GM21529 (cell line): ENCODE data around the gene ZNF442.
"Not testable (repeated sequence)": the region's sequence is repeated elsewhere in the genome, so short reads cannot be mapped to it uniquely, and the experiment has no call there.

Source experiments
- ATAC-seq: cut with Tn5 transposase; IDR thresholded peaks from one replicate; pipeline ENCODE4 v1.9.1; 2021; ENCODE audit not compliant: unreplicated experiment

ZNF442 gene

GRCh38 chr19:12331211-12331941 lies 34.1 kb downstream of the ZNF442 start:
- ATAC-seq, result no peak

DNA sequence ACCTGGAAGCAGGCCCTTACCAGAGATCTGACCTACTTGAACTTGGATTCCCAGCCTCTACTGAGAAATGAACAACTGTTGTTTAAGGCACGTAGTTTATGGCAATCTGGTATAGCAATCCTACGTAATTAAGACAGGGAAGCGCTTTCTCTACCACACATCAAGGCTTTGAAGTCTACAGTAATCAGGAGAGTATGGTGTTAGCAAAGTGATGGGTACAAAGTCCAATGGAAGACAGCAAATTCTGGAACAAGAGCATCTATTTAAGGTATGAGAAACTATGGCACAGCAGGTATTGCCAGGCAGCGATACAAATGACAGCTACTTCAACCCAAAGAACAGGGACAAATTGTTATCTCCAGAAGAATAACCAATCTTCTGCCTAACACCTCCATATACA lies 35.1 kb downstream of the ZNF442 start:
- ATAC-seq, result no peak

DNA sequence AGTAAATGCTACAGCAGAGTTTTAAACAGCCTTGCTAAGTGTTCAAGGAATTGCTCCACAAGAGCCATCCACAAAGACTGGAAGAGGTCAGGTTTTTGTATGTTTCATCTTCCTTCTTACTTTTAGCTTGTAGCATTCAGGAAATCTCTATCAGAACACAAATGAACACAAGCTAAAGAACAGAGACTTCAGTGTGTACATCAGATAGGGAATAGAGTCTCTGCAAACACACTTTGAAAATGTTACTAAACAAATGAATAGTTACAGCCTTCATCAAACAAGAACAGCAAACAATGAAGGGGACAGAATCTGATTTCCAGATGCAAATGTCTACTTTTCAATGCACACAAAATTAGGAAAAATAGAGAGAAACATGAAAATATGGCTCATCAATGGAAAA lies 39.8 kb downstream of the ZNF442 start:
- no peak for ATAC-seq

DNA sequence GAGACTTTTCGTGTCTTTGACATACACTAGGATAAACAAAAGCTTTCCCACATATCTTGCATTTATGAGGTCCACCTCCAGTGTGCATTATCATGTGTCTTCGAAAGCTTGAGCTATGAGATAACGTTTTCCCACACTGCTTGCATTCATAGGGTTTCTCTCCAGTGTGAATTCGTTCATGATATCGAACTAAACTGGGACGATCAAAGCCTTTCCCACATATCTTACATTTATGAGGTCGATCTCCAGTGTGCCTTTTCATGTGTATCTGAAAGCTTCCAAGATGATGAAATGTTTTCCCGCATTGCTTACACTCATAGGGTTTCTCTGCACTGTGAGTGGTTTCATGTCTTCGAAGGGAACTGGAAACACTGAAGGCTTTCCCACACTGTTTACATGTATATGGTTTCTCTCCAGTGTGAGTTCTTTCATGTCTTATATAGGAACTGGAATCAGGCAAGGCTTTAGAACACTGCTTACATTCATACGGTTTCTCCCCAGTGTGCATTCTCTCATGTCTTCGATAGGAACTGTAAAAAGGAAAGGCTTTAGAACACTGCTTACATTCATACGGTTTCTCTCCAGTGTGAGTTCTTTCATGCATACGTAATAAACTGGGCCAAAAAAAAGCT lies 46.6 kb downstream of the ZNF442 start:
- no peak for ATAC-seq

- no peak for ATAC-seq
Observed at GRCh38 chr19:12314553-12314952, 50.9 kb downstream of the ZNF442 start.

DNA sequence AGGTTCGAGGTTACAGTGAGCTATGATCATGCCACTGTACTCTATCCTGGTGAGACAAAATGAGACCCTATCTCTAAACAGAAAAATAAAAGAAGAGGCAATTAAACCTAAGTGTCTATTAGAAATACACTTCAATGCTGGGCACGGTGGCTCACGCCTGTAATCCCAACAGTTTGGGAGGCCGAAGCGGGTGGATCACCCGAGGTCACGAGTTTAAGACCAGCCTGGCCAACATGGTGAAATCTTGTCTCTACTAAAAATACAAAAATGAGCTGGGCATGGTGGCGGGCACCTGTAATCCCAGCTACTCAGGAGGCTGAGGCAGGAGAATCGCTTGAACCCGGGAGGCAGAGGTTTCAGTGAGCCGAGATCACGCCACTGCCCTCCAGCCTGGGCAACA lies 56.6 kb downstream of the ZNF442 start:
- not testable (repeated sequence) for ATAC-seq
